ENCODE results near the gene CCNY.

CCNY gene

GRCh38 chr10:35607475-35608327 is 271.4 kb downstream of the CCNY start:
- TF ChIP-seq CEBPB (IDR thresholded peaks at IDR 0.05) = no peak
- TF ChIP-seq USF1 (IDR thresholded peaks at IDR 0.05) = no peak
- no peak for TF ChIP-seq EP300 (IDR thresholded peaks at IDR 0.05; ENCODE audit: borderline replicate concordance)
- no peak for TF ChIP-seq MAX (IDR thresholded peaks at IDR 0.05)
- TF ChIP-seq ZBTB7A (IDR thresholded peaks at IDR 0.05; ENCODE audit: low read depth) = no peak

GRCh38 chr10:35608328-35608672 is 272.0 kb downstream of the CCNY start:
- no peak for TF ChIP-seq USF1 (IDR thresholded peaks at IDR 0.05)
- TF ChIP-seq CEBPB (IDR thresholded peaks at IDR 0.05) = no peak
- no peak for TF ChIP-seq ZBTB7A (IDR thresholded peaks at IDR 0.05; ENCODE audit: low read depth)
- no peak for TF ChIP-seq MAX (IDR thresholded peaks at IDR 0.05)
- TF ChIP-seq EGR1 (IDR thresholded peaks at IDR 0.05) = no peak
- no peak for TF ChIP-seq FOXM1 (IDR thresholded peaks at IDR 0.05; ENCODE audit: borderline replicate concordance, low read depth)
- no peak for TF ChIP-seq CREB1 (IDR thresholded peaks at IDR 0.05; ENCODE audit: low read depth)
- TF ChIP-seq TCF12 (IDR thresholded peaks at IDR 0.05; ENCODE audit: low read depth) = no peak
- TF ChIP-seq TEAD4 (IDR thresholded peaks at IDR 0.05) = no peak
- no peak for TF ChIP-seq EP300 (IDR thresholded peaks at IDR 0.05; ENCODE audit: borderline replicate concordance)
- no peak for TF ChIP-seq YY1 (IDR thresholded peaks at IDR 0.05; ENCODE audit: low read depth)

GRCh38 chr10:35611750-35612149 is 275.4 kb downstream of the CCNY start:
- TF ChIP-seq YY1 (IDR thresholded peaks at IDR 0.05; ENCODE audit: low read depth) (no peak), RAD21 (IDR thresholded peaks at IDR 0.05; ENCODE audit: low read depth) (peak; percentile 28), EP300 (IDR thresholded peaks at IDR 0.05; ENCODE audit: borderline replicate concordance) (no peak)

GRCh38 chr10:35612385-35613106 is 276.2 kb downstream of the CCNY start:
- no peak for TF ChIP-seq YY1 (IDR thresholded peaks at IDR 0.05; ENCODE audit: low read depth)
- no peak for TF ChIP-seq FOXM1 (IDR thresholded peaks at IDR 0.05; ENCODE audit: borderline replicate concordance, low read depth)
- no peak for TF ChIP-seq EP300 (IDR thresholded peaks at IDR 0.05; ENCODE audit: borderline replicate concordance)
- TF ChIP-seq EGR1 (IDR thresholded peaks at IDR 0.05) = no peak
- no peak for TF ChIP-seq ZBTB7A (IDR thresholded peaks at IDR 0.05; ENCODE audit: low read depth)
- TF ChIP-seq TCF12 (IDR thresholded peaks at IDR 0.05; ENCODE audit: low read depth) = no peak
- no peak for TF ChIP-seq CEBPB (IDR thresholded peaks at IDR 0.05)
- no peak for TF ChIP-seq USF1 (IDR thresholded peaks at IDR 0.05)
- TF ChIP-seq MAX (IDR thresholded peaks at IDR 0.05) = no peak
- TF ChIP-seq CREB1 (IDR thresholded peaks at IDR 0.05; ENCODE audit: low read depth) = no peak
- no peak for TF ChIP-seq TEAD4 (IDR thresholded peaks at IDR 0.05)
- no peak for TF ChIP-seq TAF1 (IDR thresholded peaks at IDR 0.05; ENCODE audit: low read depth)
- TF ChIP-seq REST (IDR thresholded peaks at IDR 0.05; ENCODE audit: low read depth) = no peak
- no peak for TF ChIP-seq RAD21 (IDR thresholded peaks at IDR 0.05; ENCODE audit: low read depth)
- TF ChIP-seq NFIC (IDR thresholded peaks at IDR 0.05) = no peak

- TF ChIP-seq USF1 (IDR thresholded peaks at IDR 0.05) = no peak
- TF ChIP-seq REST (IDR thresholded peaks at IDR 0.05; ENCODE audit: low read depth) = no peak
- TF ChIP-seq MAX (IDR thresholded peaks at IDR 0.05) = no peak
- no peak for TF ChIP-seq TEAD4 (IDR thresholded peaks at IDR 0.05)
- TF ChIP-seq RAD21 (IDR thresholded peaks at IDR 0.05; ENCODE audit: low read depth) = no peak
- no peak for TF ChIP-seq EGR1 (IDR thresholded peaks at IDR 0.05)
- no peak for TF ChIP-seq EP300 (IDR thresholded peaks at IDR 0.05; ENCODE audit: borderline replicate concordance)
- TF ChIP-seq NFIC (IDR thresholded peaks at IDR 0.05) = no peak
- no peak for TF ChIP-seq FOXM1 (IDR thresholded peaks at IDR 0.05; ENCODE audit: borderline replicate concordance, low read depth)
- no peak for TF ChIP-seq CEBPB (IDR thresholded peaks at IDR 0.05)
- no peak for TF ChIP-seq TCF12 (IDR thresholded peaks at IDR 0.05; ENCODE audit: low read depth)
- TF ChIP-seq TAF1 (IDR thresholded peaks at IDR 0.05; ENCODE audit: low read depth) = no peak
- TF ChIP-seq YY1 (IDR thresholded peaks at IDR 0.05; ENCODE audit: low read depth) = no peak
- TF ChIP-seq ZBTB7A (IDR thresholded peaks at IDR 0.05; ENCODE audit: low read depth) = no peak
- TF ChIP-seq CREB1 (IDR thresholded peaks at IDR 0.05; ENCODE audit: low read depth) = no peak
Measured at GRCh38 chr10:35613107-35613440, 276.8 kb downstream of the CCNY start.

Data from Ishikawa (cell line).